Pons (tissue), 1 donor: ENCODE measurements around the gene DDX1.

Source experiments
- DNase-seq: peaks from one replicate; pipeline ENCODE4 v3.0.0-alpha.2; 2016; ENCODE audit warnings: low spot score

Gene DDX1

DNA sequence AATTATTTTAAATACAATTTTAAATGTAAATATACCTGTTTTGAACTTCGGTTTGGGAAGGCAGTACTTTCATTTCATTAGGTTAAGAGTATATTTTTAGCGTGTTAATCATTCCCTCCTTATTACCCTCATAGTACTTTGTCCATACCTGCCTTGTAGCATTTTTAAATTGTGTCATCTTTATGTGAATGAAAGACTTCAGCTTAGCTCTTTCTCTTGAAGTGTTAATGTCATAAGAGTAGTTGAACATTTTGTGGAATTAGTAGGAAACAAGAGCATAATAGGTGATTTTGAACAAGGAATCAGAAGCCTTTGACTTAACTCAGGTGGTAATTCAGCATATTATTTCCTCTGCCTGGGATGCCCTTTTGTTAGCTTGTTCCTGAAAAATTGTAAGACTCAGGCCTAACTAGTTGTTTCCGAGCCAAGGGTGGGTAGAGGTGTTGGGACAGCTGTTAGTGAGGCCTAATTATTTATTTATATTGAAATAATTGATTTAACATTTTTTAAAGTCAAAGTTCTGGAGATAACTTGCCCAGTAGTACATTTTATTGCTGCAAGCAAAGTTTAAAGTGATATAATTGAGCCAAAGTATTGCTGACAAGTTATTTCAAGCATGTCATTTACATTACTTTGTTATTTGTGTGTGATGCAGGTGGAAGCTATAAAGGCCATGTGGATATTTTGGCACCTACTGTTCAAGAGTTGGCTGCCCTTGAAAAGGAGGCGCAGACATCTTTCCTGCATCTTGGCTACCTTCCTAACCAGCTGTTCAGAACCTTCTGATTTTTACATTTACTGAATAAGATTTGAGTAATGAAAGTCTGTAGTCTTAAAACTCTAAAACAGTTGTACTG is 38.7 kb downstream of the DDX1 start:
- DNase-seq = no peak

DNA sequence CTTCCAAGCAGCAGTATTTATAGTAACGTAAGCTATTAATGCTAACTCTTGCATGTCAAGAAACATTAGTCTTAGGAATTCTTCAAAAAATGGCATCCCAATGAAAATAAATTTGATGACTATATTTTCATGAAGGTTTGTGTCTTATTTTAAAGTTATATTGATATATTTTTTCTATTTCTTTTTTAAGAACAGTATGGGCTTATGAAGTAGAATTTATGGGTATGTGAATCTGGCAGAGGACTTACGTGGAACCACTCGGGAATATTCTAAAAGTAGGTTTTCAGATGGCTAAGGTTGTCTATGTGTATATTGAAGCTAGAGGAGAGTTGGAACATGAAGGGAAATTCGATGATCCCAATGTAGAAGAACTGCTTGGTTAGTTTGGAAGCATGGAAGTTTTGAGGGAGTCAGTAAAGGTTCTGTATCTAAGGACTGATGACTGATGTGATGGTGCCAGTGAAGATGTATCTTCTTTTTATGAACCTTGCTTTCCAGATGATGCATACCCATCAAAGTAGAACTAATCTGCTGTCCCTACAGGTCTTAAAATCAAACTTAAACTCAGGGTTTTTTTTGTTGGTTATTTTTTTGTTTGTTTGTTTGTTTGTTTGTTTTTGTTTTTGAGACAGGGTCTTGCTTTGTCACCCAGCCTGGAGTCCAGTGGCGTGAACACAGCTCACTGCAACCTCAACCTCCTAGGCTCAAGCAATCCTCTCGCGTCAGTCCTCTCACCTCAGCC is 39.5 kb downstream of the DDX1 start:
- DNase-seq = no peak

DNA sequence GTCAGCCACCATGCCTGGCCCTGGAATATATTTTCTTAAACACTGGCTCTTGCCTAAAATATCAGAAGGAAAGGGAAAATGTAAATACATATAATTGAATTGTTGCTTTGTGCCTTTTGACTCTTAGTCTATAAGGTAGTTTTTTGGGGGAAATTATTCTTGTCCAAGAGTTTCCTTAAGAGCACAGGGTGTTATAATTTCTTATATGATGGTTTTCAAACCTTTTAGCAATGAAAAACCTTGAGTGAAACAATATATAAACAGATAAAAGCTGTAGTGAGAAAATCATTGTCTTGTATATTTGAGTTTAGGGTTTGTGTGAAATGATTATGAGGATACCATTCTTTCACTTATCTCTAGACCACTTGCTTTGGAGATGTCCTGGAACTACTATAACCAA is 40.2 kb downstream of the DDX1 start:
- no peak for DNase-seq

DNA sequence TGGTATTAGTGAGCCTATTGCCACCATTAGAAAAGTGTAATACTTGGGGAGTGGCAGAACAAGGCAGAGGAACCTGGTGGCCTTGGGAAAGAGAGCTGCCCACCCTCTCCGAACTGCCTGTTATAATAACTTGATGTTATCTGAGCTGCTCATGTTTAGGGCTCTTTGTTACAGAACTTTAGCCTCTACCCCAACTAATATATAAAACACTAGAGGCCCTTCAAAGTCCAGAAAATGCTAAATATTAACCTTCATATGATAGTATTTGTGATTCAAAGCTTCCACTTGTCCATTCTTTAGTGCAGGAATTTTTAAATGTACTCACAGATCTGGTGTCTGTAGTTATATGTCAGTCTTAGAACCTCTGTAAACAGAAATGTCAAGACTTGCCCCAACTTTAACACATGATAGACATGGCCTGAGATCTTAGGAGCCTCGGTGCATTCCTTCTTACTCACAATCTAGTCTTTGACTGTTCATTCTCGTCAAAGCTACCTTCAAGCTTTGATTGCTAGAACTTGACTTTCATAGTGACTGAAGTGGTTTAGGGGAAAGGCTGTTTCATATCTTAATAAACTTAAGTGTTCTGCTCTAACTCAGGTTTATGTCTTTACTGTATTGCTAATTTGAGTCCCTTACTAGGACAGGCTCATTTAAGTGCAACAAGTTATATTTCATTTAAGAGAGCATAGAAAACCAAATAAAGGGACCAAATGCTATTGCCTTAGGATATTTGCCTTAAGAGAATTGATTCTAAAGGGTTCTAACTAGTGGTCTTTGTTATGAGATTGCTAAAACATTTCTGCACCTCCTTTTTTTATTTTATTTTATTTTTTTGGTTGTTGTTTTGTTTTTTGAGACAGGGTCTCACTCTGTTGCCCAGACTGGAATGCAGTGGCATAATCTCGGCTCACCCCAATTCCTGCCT is 41.6 kb downstream of the DDX1 start:
- no peak for DNase-seq

DNA sequence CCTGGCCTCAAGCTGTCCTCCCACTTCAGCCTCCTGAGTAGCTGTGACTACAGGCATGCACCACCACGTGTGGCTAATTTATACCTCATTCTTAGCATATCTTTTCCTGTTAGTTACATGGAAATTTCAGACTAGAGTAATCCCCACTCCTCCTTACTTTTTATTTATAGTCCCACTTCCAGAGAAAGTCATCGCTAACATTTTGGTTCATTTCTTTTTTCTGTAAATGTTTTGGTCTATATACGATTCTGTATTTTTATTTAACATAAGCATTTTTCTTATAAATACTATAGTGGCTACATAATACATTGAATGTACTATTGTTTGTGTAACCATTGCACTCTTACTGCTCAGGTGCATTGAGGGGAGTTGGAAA is 42.3 kb downstream of the DDX1 start:
- no peak for DNase-seq

DNA sequence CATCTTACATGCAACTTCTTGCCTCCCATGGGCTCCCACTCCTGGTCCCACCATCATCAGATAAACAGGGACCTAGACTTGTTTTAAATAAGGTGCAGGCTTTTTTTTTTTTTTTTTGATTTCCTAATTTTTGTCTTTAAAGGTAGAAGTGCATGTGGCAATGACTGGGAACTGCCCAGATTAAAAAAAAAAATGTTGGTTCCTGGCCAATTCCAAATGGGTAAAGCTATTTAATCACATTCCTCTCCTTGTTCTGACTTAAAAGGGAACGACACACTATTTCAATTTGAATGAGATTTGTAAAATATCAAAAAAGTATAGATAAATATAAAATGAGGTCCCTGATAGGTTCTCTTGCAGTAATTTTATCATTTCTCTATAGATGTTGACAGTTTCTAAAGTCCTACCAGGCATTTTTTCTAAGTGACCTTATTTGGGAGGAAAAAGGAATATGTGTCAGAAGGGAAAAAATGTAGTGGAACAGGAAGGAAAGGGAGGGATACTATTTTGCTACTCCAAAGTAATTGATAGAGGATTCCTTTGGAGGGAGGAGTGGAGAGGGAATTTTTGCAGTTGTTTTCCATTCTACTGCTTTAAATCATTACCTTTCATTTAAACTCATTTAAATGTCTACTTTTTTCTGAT is 43.3 kb downstream of the DDX1 start:
- DNase-seq = no peak

DNA sequence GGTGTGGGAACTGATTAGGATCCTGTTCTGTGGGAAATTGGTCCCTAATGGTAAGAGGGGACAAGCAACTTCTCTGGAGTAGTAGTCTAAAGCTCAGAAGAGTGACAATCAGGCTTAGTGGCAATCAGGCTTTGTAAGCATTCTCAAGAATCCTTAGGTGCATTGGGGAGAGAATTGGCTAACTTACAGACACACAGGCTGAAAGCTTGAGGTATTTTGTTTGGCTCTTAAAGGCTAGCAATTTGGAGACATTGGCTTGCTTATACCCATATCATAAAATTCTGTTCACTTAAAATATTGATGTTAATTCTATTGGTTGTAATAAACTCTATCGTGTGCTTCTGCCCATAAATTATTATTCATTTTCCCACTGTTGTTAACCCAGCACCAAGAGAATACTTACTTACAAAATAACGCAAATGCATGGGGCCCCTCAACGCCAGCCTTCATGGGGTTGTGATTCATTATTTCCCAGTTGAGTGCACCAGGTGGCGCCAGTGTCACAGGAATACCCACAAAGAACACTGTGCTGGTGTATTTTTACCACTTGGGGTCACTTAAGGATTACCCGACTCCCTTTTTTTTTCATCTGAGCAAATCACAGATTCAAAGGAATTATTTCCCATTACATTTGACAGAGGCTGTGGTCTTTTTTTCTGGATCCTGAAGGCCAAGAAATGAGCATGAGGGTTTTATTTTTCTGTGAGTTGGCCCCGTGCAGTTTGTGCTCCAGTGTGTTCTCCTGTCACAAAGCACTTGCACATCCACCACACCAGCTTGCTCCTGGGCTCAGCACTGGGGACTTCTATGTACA is 45.5 kb downstream of the DDX1 start:
- DNase-seq = peak; percentile 88

DNA sequence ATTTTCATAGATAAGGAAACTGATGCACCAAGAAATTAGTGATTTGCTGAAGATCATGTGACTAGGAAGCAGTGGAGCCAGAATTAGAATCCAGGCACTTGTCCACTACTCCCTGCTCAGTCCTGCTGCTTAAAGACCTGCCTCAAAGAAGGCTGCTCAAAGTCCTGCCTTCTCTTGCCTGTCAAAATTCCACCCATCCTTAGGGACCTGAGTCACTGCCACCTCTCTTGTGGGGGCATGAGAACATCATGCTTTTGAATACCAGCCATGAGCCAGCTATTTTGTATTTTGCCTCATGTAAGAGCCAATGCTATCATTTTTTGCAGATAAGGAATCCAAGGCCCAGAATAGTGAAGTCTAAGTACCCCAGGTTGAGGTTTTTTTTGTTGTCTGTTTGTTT is 47.1 kb downstream of the DDX1 start:
- no peak for DNase-seq

DNA sequence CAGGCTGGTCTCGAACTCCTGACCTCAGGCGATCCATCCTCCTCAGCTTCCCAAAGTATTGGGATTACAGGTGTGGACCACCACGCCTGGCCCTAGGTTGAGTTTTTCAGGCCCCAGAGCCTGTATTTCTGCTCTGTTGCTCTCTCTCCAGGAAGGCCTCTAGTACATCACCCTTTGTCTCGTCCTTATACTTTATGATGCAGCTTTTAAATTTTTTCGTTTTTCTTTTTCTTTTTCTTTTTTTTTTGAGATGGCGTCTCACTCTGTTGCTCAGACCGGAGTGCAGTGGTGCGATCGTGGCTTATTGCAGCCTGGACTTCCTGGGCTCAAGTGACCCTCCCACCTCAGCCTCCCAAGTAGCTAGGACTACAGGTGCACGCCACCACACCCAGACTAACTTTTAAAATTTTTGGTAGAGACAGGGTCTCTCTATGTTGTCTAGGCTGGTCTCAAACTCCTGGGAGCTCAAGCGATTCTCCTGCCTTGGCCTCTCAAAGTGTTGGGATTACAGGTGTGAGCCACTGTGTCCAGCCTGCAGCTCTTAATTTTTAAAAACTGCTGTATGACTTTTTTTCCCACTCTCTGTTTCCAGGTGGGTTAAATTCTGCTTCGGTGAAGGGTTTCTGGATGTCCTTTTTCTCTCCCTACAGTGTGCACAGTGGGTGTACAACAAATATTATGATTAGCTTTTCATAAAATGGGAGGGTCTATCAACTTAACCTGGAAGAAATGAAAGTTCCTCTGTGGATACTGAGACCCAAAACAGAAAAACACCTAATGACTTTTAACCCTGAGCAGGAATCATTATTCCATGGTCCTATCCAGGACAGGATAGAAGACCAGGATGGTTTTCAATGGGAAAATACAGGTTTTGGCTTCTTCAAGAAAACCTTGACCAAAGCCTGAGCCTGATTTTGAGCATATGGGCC is 47.9 kb downstream of the DDX1 start:
- no peak for DNase-seq

DNA sequence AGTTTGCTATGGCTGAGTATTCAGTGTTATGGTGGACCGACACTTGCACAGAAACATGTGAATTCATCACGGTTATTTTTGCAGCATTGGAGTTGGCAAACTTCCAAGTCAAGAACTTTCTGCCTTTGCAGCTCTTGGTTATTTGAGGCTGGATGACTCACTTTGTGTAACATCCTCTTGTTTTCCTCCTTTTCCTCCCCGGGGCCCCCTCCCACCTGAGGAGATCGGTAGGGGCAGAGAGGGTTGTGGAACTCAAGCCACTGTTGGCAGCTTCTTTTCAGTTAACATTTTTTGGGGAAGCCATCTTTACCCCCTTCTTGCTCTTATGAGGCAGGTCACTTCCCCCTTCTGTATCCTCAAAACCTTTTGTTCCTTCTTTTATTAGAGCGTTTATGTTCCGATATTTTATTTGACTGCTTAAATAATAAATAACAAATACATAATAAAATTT is 48.6 kb downstream of the DDX1 start:
- peak; percentile 15 for DNase-seq

DNA sequence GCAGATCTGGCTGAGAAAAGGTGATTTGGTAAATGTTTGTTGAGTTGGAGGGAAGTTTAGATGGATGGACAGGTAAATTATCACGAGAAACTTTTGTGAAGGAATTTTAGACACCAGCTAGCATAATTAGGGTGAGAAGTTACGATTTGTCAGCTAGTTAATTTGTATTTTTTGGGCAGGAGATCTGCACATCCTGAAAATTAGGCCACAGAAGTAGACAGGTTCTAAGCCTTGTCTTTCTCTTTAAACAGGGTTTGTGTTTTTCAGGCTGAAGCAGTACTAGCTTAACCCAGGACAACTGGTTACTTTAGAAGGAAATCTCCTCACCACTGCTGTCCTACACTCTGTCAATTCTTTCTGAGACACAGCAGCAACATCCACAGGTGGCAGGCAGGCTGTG is 49.1 kb downstream of the DDX1 start:
- DNase-seq = no peak

DNA sequence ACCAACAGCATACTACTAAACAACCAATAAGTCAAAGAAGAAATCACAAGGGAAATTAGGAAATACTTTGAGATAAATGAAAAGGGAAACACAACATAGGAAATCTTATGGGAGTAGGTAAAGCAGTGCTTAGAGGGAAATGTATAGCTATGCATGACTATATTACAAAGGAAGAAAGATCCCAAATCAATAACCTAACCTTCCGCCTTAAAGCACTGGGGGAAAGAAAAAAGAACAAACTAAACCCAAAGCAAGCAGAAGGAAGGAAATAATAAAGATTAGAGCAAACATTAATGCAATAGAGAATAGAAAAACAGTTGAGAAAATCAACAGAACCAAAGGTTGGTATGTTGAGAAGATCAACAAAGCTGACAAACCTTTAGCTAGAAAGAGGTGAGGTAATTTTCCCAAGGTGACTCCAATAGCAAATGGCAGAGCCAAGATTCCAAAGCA is 49.9 kb downstream of the DDX1 start:
- no peak for DNase-seq

DNA sequence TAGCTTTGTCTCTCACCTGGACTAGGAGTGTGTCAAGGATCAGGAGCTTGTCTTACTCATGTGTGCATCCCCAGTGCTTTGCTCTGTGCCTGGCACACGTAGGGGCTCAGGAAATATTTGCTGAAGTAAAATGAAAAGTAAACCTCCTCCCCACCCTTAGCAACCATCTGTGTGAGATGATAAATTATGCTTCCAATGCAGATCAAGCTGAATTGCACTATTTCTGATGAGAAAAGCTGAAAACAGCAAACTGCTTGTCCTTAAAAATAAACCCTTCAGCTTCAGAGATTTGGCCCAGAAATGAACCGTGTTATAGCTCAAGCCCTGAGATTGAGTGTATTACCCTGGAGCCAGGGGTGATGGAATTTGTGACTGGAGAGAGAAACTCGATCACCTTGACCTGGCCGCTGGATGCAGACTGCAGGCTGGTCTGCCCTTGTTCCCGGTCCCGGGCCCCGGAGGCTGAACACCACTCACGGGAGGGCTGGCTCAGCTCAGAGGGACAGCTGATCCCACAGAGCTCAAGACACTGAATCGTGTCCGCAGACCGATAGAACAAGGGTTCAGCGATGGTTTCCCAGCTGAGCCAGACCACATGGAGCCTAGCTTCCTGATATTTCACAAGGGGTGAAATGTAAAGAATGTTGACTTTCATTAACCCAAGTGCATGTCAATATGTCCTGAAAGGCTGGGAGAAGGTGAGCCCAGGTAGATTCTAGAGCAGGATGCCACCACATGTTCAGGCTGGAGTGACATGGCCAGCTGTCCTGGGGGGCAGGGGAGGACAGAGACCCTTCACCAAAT is 50.5 kb downstream of the DDX1 start:
- DNase-seq = no peak

DNA sequence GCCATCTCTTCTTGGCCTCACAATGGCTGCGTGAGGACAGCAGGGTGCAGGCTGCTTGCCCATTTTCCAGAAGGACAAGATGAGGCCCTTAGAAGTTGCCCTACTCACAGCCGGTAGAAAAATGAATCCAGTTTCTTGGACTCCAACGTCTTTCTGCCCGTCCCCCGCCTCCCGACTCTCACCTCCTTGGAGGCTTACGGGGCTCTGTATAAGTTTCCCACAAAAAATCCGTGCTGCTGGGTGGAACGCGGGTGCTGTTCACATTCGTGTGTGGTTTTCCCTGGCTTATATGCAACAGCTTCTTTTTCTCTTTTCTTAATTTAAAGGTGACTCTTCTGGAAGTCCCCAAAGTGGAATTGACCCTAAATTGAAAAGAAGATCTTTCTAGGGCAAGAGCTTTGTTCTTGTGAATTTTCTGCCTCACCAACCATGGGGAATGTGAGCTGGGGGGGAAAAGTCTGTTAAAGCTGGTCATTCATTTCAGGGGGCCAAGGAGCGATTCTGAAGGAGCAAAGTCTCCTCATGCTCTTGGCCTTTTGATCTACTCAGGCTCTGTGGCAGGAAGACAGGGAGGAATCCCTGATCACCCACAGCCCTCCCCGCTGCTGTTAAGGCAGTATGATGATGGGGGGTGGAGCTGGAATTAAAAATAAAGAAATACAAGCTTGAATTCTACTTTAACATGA is 51.3 kb downstream of the DDX1 start:
- DNase-seq = no peak

DNA sequence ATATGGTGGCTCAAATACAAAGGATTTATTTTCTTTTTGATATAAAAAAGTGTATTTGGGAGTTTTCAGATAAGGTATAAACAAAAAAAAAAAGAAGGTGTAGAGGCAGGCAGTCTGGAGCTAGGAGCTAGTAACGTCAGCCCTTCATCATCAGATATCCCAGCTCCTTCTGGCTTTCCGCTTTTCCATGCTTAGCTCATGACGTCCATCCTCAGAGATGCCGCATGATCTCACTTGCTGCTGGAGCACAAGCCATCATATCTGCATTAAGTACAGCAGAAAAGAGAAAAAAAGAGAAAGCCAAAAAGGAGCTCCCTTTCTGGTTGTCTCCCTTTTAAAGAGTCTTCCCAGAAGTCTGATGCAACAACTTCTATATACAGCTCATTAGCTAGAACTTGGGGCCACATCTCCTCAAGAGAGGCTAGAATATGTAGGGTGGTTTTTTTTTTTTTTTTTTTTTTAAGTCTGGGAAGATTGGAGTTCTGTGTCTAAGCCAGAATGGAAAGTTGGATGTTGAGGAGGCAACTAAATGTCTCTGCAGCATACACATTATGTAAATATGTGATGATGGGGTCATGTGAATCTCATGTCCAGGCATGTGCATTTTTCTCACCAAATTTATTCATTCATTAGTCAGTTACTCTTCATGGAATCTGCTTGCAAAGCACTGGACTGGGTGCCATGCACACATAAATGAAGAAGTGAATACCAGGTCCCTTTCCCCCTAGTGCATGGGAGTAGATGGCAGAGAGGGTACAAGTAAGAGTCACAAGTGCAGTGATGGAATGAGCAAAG is 52.3 kb downstream of the DDX1 start:
- DNase-seq = no peak

DNA sequence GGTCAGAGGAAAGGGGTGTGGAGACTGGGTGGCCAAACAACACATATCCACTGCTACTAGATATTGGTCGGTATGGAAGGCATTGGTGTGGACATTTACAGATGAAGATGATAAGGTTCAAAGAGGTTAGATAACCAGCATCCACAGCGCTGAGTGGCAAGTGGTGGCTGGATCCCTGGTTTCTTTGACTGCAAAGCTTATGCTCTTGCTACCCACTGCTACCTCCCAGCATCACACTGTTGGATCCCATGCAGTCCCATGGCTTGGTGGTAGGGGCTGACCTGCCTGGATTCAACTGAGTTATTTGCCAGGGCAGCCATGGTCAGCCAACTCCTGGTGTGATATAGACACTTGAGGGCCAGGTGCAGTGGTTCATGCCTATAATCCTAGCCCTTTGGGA is 53.6 kb downstream of the DDX1 start:
- no peak for DNase-seq

DNA sequence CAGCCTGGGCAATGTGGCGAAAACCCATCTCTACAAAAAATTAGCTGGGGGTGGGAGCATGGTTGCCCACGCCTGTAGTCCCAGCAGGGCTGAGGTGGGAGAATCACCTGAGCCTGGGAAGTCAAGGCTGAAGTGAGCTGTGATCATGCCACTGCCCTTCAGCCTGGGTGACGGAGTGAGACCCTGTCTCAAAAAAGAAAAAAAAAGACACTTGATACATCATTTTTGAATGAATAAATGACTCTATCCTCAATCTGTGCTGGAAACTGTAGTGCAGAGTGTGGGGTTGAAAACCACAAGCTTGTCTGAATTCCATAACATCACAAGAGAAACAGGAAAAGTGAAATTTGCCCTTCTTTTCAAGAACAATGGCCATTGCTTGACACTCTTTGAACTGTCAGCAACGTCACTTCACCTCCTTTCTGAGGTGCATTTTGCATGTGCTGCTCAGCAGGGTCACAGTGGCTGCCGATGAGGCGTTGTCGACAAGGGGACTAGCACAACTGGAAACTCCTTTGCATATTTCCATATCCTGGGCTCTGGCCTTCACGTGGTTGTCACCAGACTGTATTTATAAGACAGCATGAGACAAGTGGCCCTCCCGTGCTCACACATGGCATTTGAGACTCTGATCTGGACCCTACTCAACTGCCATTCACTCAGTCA is 54.2 kb downstream of the DDX1 start:
- DNase-seq = no peak
